ENCODE results near the gene AIRE.
"Not testable (repeated sequence)": the region's sequence is repeated elsewhere in the genome, so short reads cannot be mapped to it uniquely, and the experiment has no call there.

Gene AIRE

GRCh38 chr21:44291936-44292811 is 6.5 kb downstream of the AIRE start:
- FAIRE-seq, result no peak

- FAIRE-seq, result no peak
Observed at GRCh38 chr21:44292812-44293195, 7.1 kb downstream of the AIRE start.

DNA sequence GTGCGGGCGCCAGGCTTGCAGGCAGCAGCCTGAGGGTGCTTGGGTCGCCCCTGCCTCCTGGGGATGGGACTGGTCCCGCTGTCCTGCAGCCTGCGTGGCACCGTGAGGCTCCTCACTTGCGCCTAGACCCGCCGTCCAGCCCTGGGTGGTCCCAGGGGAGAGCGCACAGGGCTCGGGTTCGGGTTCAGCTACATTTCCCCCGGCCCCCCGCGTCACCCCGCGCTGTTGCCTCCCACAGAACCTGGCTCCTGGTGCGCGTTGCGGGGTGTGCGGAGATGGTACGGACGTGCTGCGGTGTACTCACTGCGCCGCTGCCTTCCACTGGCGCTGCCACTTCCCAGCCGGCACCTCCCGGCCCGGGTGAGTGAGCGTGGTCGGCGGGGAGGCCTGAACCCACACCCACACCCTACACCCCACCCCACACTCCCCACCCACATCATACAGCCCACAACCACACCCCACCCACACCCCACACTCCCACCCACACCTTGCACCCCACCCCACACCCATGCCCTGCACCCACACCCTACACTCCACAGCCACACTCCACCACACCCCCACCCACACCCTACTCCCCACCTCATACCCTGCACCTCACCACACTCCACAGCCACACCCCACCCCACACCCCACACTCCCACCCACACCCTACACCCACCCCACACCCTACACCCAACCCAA is 8.0 kb downstream of the AIRE start:
- no peak for FAIRE-seq

GRCh38 chr21:44294391-44295162 is 8.9 kb downstream of the AIRE start:
- FAIRE-seq, result no peak

GRCh38 chr21:44295163-44295573 is 9.5 kb downstream of the AIRE start:
- no peak for FAIRE-seq

DNA sequence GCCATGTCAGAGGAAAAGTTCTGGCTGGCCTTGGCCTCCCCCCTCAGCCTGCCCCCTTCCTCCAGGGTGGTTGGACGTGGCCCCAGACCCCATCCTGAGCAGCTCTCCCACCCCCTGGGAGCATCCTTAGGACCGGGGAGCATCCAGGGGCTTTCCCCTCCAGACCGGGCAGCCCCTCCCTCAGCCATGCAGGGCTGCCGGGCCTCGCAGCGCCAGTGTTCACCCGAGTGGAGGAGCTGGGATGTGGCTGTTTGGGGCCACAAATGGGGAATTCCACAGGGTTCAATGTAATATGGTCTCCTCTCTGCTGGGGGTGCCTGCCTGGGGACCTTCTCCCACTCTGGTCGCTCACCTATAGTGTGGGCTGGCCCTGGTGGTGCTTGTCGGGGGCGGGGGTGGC is 10.0 kb downstream of the AIRE start:
- no peak for FAIRE-seq

DNA sequence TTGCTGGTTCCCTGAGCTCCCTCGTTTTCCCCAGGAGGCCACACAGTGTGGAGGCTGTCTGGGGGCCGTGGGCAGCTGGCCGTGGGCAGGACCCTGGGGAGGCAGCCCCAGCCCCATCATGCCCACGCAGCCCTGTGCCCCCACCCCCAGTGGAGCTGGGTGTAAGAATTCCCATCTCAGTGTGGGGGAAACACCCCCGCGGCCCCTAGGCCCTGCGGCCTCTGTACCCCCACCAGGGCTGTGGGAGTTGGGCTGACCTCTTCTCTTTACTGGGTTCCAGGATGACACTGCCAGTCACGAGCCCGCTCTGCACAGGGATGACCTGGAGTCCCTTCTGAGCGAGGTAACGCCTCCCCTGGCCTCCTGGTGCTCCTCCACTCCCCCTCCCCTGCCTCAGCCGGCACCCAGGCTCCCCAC is 10.4 kb downstream of the AIRE start:
- no peak for FAIRE-seq

- no peak for FAIRE-seq
Observed at GRCh38 chr21:44296916-44297315, 11.2 kb downstream of the AIRE start.

DNA sequence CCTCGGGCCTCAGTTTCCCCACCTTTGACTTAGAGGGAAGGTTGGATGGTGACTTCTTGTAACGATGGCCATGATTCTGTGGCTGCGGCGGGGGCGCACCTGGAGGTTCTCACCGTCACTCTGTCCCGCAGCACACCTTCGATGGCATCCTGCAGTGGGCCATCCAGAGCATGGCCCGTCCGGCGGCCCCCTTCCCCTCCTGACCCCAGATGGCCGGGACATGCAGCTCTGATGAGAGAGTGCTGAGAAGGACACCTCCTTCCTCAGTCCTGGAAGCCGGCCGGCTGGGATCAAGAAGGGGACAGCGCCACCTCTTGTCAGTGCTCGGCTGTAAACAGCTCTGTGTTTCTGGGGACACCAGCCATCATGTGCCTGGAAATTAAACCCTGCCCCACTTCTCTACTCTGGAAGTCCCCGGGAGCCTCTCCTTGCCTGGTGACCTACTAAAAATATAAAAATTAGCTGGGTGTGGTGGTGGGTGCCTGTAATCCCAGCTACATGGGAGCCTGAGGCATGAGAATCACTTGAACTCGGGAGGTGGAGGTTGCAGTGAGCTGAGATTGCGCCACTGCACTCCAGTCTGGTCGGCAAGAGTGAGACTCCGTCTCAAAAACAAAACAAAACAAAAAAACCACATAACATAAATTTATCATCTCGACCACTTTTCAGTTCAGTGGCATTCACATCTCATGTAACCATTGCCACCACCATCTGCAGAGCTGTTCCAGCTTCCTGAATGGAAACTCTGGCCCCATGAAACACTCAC is 12.0 kb downstream of the AIRE start:
- FAIRE-seq, result no peak

DNA sequence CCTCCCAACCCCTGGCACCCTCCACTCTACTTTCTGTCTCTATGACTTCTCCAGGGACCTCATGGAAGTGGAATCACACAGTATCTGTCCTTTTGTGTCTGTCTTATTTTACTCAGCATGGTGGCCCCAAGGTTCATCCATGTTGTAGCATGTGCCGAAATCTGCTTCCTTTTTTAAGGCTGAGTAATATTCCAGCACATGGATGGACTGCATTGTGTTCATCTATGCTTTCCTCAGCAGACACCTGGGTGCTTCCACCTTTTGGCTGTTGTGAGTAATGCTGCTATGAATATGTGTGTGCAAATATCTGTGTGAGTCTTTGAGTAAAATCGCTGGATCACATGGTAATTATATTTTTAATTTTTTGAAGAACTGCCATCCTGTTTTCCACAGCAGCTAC is 12.6 kb downstream of the AIRE start:
- FAIRE-seq, result no peak

DNA sequence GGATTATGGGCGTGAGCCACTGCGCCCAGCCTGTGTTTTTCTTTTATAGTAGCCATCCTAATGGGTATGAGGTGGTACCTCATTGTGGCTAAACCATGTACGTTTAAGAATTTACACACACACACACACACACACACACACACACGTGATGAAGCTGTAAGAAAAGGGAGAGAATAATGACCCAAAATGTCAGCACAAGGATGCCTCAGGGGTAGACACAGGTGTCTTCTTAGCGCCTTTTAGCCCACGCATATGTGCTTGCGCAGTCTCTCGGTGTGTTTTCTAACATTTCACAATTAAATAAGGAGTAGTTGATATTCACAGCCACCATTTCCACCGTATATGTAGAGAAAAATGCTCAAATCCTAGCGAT is 13.4 kb downstream of the AIRE start:
- no peak for FAIRE-seq

GRCh38 chr21:44299458-44300261 is 14.0 kb downstream of the AIRE start, which contains the start of gene PFKL:
Gene PFKL (plus strand): TSS chr21:44300053. CDS start chr21:44300106, 53 bp downstream.
- FAIRE-seq, result no peak

DNA sequence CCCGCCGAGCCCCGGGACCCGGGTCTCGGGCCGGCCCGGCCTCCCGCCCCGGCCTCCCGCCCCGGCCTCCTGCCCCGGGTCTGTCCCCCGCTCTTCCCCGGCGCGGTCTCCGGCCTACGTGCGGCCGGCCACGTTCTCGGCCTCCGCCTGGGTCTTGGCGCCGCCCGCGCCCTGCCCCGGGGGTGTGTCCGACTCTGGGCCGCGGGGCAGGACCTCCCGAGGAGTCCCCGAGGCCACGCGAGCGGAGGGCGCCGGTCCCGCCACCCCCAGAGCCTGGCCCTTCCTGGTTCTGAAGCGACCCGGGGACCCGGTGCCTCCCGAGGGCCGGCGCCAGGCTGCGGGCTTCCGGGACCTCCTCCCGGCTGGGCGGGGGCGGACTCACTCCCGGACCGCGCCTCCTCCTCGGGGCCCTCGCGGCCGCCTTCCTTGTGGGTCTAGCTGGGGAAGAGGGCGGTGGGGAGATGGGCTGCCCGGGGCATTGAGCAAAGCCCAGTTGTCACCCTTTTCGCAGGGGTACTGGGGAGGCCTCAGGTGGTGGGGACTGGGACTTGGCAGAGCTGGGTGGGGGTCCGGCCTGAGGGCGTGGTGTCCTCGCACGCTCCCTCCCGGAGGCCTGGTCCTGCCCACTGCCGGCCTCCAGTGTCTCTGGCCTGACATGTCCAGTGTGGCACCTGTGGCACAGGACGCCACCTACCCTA is 14.7 kb downstream of the AIRE start:
- no peak for FAIRE-seq

GRCh38 chr21:44301141-44301540 is 15.5 kb downstream of the AIRE start:
- no peak for FAIRE-seq

- no peak for FAIRE-seq
Observed at GRCh38 chr21:44301961-44302406, 16.3 kb downstream of the AIRE start.

DNA sequence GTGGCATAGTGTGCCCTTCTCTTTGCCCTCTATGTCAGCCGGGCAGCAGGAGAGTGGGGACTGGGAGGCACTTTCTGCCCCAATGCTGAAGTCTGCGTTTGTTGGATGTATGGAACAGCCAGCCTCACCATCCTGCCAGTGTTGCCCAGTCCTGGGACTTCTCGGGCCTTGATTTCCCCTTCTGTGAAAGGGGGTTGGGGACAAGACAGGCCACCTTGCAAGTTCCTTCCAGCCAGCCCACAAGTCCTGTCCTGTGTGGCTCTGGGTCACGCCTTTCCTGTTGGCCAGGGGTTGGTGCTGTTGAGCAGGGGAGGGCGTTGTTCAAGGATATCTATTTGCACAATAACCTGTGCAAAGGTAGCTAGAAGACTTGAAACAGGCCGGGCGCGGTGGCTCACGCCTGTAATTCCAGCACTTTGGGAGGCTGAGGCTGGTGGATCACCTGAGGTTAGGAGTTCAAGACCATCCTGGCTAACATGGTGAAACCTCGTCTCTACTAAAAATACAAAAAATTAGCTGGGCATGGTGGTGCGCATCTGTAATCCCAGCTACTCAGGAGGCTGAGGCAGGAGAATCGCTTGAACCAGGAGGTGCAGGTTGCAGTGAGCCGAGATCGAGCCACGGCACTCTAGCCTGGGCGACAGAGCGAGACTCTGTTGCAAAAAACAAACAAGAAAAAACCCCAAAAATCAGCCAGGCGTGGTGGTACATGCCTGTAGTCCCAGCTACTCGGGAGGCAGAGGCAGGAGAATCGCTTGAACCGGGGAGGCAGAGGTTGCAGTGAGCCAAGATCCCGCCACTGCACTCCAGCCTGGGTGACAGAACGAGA is 17.1 kb downstream of the AIRE start:
- FAIRE-seq, result not testable (repeated sequence)

DNA sequence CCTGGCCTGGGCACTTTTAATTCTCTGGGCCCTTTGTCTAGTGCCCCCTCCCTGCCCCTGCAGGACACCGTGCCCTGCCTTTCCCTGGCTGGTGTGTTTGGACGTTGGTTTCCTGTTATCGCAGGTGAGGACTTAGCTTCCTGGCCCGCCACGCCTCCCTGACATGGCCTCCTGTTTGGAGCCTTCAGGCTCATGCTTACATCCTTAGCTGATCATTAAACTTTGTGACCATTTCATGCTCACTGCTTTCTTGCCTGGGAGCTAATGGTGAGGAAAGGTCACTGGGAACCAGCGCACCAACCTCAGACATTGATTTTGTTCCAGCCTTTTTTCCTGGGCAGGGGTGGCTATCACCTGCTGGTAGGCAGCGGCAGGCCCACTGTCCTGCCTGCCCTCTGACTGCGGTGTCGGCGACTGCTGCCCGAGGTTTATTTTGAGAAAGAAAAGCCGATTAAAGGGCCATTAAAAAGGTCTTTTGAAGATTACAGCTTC is 17.9 kb downstream of the AIRE start:
- no peak for FAIRE-seq

GRCh38 chr21:44304011-44304616 is 18.4 kb downstream of the AIRE start:
- no peak for FAIRE-seq

DNA sequence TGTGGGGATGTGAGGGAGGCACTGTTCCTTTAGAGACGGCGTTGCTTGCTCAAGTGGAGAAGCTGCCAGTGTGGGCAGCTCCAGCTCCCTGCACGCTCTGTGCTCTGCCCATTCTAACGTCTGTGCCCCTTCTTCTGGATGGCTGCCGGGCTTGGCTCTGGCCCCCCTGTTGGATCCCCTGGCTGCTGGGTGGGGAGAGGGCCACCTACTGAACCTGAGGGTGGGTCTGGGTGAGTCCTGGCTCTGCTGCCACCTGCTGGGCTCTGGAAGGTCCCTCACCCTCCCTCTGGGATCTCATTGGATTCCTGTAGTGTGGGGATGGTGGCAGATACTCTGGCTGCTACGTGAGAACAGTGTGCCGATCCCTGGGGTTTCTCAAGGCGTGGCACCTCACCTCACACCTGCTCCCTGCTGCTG is 19.2 kb downstream of the AIRE start:
- no peak for FAIRE-seq

DNA sequence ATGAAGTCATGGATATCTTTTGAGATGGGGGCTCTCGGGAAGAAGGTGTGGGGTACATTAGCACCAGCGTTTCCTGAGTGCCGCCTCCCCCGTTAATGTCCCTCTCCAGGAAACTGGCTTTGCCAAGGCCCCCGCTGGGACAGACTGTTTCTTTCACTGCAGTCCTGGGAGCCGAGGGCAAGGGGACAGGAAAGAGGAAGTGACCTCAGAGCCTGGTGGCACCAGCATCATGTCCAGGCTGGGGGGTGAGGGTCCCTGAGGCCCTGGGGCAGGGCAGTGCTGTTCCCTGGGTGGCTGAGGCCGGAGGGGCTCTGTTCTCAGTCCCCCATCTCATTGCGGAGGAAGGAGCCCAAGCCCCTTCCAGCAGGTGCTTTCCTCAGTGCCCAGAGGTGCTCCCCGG is 20.0 kb downstream of the AIRE start:
- FAIRE-seq, result no peak

Measured in A204.1 (cell line).